ENCODE data around the gene CRY2.

DNA sequence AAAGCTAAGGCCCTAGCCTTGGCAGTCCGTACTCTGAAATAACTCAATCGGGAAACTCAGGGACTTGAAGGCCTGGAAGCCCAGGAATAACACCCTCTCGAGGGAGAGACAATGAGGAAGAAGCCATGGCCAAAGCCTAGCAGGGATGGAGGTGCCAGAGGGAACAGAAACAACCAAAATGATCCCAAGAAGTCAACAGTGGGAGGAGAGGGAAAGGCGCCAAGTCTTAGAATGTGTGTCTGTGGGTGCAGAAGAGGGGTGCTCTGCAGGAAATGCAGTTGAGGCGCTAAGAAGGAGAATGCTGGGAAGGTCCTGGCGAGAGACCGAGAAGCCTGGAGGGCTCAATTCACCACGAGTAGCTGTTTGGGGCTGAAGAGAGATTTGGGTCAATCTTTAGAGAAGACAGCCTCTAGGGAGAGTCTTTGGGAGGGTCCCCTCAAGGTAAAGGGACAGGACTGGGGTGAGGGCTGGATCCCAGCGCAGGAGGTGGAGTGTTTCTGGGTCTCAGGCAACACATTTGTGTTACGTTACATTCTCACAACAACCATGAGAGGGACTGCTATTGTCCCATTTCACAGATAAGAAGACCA is 37.4 kb downstream of the CRY2 start:
- TF ChIP-seq REST (IDR thresholded peaks at IDR 0.05; ENCODE audit: unreplicated experiment) (no peak), EZH2 (IDR thresholded peaks at IDR 0.05; ENCODE audit: low read depth, unreplicated experiment) (no peak), EZH2phosphoT487 (IDR thresholded peaks at IDR 0.05; ENCODE audit: unreplicated experiment) (no peak), JUNB (IDR thresholded peaks at IDR 0.05; ENCODE audit: unreplicated experiment) (no peak), POLR2AphosphoS5 (IDR thresholded peaks at IDR 0.05; ENCODE audit: low read depth) (no peak), ETS1 (IDR thresholded peaks at IDR 0.05) (no peak), CREB1 (CRISPR knock-in tag; IDR thresholded peaks at IDR 0.05; ENCODE audit: low read depth) (no peak), ZNF331 (CRISPR knock-in tag; IDR thresholded peaks at IDR 0.05; ENCODE audit: low read depth) (no peak), ZNF114 (CRISPR knock-in tag; IDR thresholded peaks at IDR 0.05) (no peak), STAT1 (IDR thresholded peaks at IDR 0.05; ENCODE audit: unreplicated experiment) (no peak), NANOG (IDR thresholded peaks at IDR 0.05; ENCODE audit: borderline replicate concordance) (no peak)
- TF ChIP-seq, protein P1, sequence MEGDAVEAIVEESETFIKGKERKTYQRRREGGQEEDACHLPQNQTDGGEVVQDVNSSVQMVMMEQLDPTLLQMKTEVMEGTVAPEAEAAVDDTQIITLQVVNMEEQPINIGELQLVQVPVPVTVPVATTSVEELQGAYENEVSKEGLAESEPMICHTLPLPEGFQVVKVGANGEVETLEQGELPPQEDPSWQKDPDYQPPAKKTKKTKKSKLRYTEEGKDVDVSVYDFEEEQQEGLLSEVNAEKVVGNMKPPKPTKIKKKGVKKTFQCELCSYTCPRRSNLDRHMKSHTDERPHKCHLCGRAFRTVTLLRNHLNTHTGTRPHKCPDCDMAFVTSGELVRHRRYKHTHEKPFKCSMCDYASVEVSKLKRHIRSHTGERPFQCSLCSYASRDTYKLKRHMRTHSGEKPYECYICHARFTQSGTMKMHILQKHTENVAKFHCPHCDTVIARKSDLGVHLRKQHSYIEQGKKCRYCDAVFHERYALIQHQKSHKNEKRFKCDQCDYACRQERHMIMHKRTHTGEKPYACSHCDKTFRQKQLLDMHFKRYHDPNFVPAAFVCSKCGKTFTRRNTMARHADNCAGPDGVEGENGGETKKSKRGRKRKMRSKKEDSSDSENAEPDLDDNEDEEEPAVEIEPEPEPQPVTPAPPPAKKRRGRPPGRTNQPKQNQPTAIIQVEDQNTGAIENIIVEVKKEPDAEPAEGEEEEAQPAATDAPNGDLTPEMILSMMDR (conservative IDR thresholded peaks at IDR 0.05; ENCODE audit: low read depth in 2 of 2): no peak
- TF ChIP-seq, protein P2, sequence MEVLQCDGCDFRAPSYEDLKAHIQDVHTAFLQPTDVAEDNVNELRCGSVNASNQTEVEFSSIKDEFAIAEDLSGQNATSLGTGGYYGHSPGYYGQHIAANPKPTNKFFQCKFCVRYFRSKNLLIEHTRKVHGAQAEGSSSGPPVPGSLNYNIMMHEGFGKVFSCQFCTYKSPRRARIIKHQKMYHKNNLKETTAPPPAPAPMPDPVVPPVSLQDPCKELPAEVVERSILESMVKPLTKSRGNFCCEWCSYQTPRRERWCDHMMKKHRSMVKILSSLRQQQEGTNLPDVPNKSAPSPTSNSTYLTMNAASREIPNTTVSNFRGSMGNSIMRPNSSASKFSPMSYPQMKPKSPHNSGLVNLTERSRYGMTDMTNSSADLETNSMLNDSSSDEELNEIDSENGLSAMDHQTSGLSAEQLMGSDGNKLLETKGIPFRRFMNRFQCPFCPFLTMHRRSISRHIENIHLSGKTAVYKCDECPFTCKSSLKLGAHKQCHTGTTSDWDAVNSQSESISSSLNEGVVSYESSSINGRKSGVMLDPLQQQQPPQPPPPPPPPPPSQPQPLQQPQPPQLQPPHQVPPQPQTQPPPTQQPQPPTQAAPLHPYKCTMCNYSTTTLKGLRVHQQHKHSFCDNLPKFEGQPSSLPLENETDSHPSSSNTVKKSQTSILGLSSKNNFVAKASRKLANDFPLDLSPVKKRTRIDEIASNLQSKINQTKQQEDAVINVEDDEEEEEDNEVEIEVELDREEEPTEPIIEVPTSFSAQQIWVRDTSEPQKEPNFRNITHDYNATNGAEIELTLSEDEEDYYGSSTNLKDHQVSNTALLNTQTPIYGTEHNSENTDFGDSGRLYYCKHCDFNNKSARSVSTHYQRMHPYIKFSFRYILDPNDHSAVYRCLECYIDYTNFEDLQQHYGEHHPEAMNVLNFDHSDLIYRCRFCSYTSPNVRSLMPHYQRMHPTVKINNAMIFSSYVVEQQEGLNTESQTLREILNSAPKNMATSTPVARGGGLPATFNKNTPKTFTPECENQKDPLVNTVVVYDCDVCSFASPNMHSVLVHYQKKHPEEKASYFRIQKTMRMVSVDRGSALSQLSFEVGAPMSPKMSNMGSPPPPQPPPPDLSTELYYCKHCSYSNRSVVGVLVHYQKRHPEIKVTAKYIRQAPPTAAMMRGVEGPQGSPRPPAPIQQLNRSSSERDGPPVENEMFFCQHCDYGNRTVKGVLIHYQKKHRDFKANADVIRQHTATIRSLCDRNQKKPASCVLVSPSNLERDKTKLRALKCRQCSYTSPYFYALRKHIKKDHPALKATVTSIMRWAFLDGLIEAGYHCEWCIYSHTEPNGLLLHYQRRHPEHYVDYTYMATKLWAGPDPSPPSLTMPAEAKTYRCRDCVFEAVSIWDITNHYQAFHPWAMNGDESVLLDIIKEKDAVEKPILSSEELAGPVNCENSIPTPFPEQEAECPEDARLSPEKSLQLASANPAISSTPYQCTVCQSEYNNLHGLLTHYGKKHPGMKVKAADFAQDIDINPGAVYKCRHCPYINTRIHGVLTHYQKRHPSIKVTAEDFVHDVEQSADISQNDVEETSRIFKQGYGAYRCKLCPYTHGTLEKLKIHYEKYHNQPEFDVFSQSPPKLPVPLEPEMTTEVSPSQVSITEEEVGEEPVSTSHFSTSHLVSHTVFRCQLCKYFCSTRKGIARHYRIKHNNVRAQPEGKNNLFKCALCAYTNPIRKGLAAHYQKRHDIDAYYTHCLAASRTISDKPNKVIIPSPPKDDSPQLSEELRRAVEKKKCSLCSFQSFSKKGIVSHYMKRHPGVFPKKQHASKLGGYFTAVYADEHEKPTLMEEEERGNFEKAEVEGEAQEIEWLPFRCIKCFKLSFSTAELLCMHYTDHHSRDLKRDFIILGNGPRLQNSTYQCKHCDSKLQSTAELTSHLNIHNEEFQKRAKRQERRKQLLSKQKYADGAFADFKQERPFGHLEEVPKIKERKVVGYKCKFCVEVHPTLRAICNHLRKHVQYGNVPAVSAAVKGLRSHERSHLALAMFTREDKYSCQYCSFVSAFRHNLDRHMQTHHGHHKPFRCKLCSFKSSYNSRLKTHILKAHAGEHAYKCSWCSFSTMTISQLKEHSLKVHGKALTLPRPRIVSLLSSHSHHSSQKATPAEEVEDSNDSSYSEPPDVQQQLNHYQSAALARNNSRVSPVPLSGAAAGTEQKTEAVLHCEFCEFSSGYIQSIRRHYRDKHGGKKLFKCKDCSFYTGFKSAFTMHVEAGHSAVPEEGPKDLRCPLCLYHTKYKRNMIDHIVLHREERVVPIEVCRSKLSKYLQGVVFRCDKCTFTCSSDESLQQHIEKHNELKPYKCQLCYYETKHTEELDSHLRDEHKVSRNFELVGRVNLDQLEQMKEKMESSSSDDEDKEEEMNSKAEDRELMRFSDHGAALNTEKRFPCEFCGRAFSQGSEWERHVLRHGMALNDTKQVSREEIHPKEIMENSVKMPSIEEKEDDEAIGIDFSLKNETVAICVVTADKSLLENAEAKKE (CRISPR knock-in tag; IDR thresholded peaks at IDR 0.05): no peak

Measured in GM23338 (cell line).